SJCRH30 (cell line): ENCODE measurements around the gene SERPINA9. TPM values are rescaled to one million over a fixed set of nuclear protein-coding genes. Genes with fewer than 3 reads are reported as not detected.

ENCODE experiments used
- DNase-seq, 2 experiments: peaks; one replicate each; pipeline ENCODE4 v3.0.0-alpha.2; 2015 to 2020
- H3K27ac ChIP-seq: fragments of 250-450 bp; sonication (Bioruptor Pico); 2 replicates; pipeline ENCODE4 v1.5.1; 2020; ENCODE audit warnings: mild to moderate bottlenecking, moderate library complexity
- H3K27me3 ChIP-seq: fragments of 250-450 bp; sonication (Bioruptor Pico); 2 replicates; pipeline ENCODE4 v1.5.1; 2020; ENCODE audit warnings: mild to moderate bottlenecking, moderate library complexity
- H3K36me3 ChIP-seq: fragments of 250-450 bp; sonication (Bioruptor Pico); 2 replicates; pipeline ENCODE4 v1.5.1; 2020; ENCODE audit warnings: mild to moderate bottlenecking, moderate library complexity
- H3K4me1 ChIP-seq: fragments of 250-450 bp; sonication (Bioruptor Pico); 2 replicates; pipeline ENCODE4 v1.5.1; 2020; ENCODE audit warnings: mild to moderate bottlenecking, moderate library complexity
- H3K4me3 ChIP-seq: fragments of 250-450 bp; sonication (Bioruptor Pico); 2 replicates; pipeline ENCODE4 v1.5.1; 2020; ENCODE audit warnings: mild to moderate bottlenecking, moderate library complexity
- H3K9me3 ChIP-seq: fragments of 250-450 bp; sonication (Bioruptor Pico); replicated peaks from 2 replicates; pipeline ENCODE4 v1.5.1; 2020; ENCODE audit warnings: mild to moderate bottlenecking, moderate library complexity
- total RNA-seq: library from RNA; depleted of rRNA; stranded (reverse); fragments of >200 nt; shearing (Covaris generic); gene quantifications from 2 replicates; pipeline ENCODE4 v1.2.3, GENCODE V29; 2014

The SERPINA9 gene
- total RNA-seq, 1 experiment from 2014 or later, result not detected

GRCh38 chr14:94462219-94462551 lies 13.8 kb downstream of the SERPINA9 start:
- no peaks in the 10 kb centered on the region for H3K36me3 ChIP-seq
- no peak for DNase-seq

GRCh38 chr14:94461526-94462218 lies 14.3 kb downstream of the SERPINA9 start:
- Histone ChIP-seq H3K27ac (no peak overlapping the region), H3K9me3 (no peaks in the 10 kb centered on the region), H3K4me1 (no peaks in the 10 kb centered on the region), H3K27me3 (no peaks in the 10 kb centered on the region), H3K4me3 (no peak overlapping the region), H3K36me3 (no peaks in the 10 kb centered on the region)
- no peak for DNase-seq

More at GRCh38 chr14:94462219-94462551, 13.8 kb downstream of the SERPINA9 start:
- Histone ChIP-seq H3K4me1 (no peaks in the 10 kb centered on the region), H3K27ac (no peak overlapping the region), H3K4me3 (no peak overlapping the region), H3K9me3 (no peaks in the 10 kb centered on the region), H3K27me3 (no peaks in the 10 kb centered on the region)

GRCh38 chr14:94460631-94461416 lies 15.2 kb downstream of the SERPINA9 start:
- Histone ChIP-seq H3K4me1 (no peaks in the 10 kb centered on the region), H3K36me3 (no peaks in the 10 kb centered on the region), H3K27ac (no peak overlapping the region), H3K4me3 (no peak overlapping the region), H3K27me3 (no peaks in the 10 kb centered on the region), H3K9me3 (no peaks in the 10 kb centered on the region)
- no peak for DNase-seq

- H3K9me3 ChIP-seq, result no peaks in the 10 kb centered on the region
- DNase-seq, result peak in 1 of 2 experiments; percentile 10
- no peaks in the 10 kb centered on the region for H3K27me3 ChIP-seq
- no peaks in the 10 kb centered on the region for H3K4me1 ChIP-seq
- no peak overlapping the region for H3K27ac ChIP-seq
- H3K36me3 ChIP-seq, result no peaks in the 10 kb centered on the region
- H3K4me3 ChIP-seq, result no peak overlapping the region
These were observed 17.3 kb downstream of the SERPINA9 start for GRCh38 chr14:94458558-94459205.

- DNase-seq, result no peak
- no peaks in the 10 kb centered on the region for H3K9me3 ChIP-seq
- no peaks in the 10 kb centered on the region for H3K27me3 ChIP-seq
- H3K36me3 ChIP-seq, result no peaks in the 10 kb centered on the region
- H3K4me1 ChIP-seq, result no peaks in the 10 kb centered on the region
- H3K4me3 ChIP-seq, result no peak overlapping the region
- H3K27ac ChIP-seq, result no peak overlapping the region
These were observed 17.9 kb downstream of the SERPINA9 start for GRCh38 chr14:94458096-94458495.

GRCh38 chr14:94455928-94456327 lies 20.1 kb downstream of the SERPINA9 start:
- H3K4me1 ChIP-seq, result no peaks in the 10 kb centered on the region
- H3K27ac ChIP-seq, result no peak overlapping the region
- no peak overlapping the region for H3K4me3 ChIP-seq
- no peak for DNase-seq
- H3K36me3 ChIP-seq, result no peaks in the 10 kb centered on the region
- H3K27me3 ChIP-seq, result no peaks in the 10 kb centered on the region
- no peaks in the 10 kb centered on the region for H3K9me3 ChIP-seq

GRCh38 chr14:94451826-94452225 lies 24.2 kb downstream of the SERPINA9 start:
- DNase-seq, result no peak
- H3K27me3 ChIP-seq, result 0 out of 2 replicates have a peak, but pooled peaks cover 5% of the 10 kb centered on the region

GRCh38 chr14:94451091-94451771 lies 24.8 kb downstream of the SERPINA9 start:
- Histone ChIP-seq H3K4me1 (no peaks in the 10 kb centered on the region), H3K36me3 (no peaks in the 10 kb centered on the region), H3K27ac (no peak overlapping the region), H3K27me3 (0 out of 2 replicates have a peak, but pooled peaks cover 6% of the 10 kb centered on the region), H3K9me3 (no peaks in the 10 kb centered on the region), H3K4me3 (no peak overlapping the region)
- no peak for DNase-seq

More at GRCh38 chr14:94451826-94452225, 24.2 kb downstream of the SERPINA9 start:
- no peak overlapping the region for H3K4me3 ChIP-seq
- no peaks in the 10 kb centered on the region for H3K9me3 ChIP-seq
- H3K36me3 ChIP-seq, result no peaks in the 10 kb centered on the region
- no peaks in the 10 kb centered on the region for H3K4me1 ChIP-seq
- H3K27ac ChIP-seq, result no peak overlapping the region

- no peak for DNase-seq
- Histone ChIP-seq H3K36me3 (no peaks in the 10 kb centered on the region), H3K27ac (no peak overlapping the region), H3K4me1 (no peaks in the 10 kb centered on the region), H3K27me3 (0 out of 2 replicates have a peak, but pooled peaks cover 6% of the 10 kb centered on the region), H3K4me3 (no peak overlapping the region), H3K9me3 (no peaks in the 10 kb centered on the region)
These were observed 25.3 kb downstream of the SERPINA9 start for GRCh38 chr14:94450722-94451090.

GRCh38 chr14:94449930-94450329 lies 26.1 kb downstream of the SERPINA9 start:
- Histone ChIP-seq H3K9me3 (no peaks in the 10 kb centered on the region), H3K36me3 (no peaks in the 10 kb centered on the region), H3K27ac (no peak overlapping the region), H3K4me1 (no peaks in the 10 kb centered on the region), H3K4me3 (no peak overlapping the region), H3K27me3 (0 out of 2 replicates have a peak, but pooled peaks cover 6% of the 10 kb centered on the region)
- DNase-seq, result no peak

- Histone ChIP-seq H3K4me3 (no peak overlapping the region), H3K4me1 (no peaks in the 10 kb centered on the region), H3K27ac (no peak overlapping the region), H3K36me3 (no peaks in the 10 kb centered on the region), H3K9me3 (no peaks in the 10 kb centered on the region), H3K27me3 (0 out of 2 replicates have a peak, but pooled peaks cover 6% of the 10 kb centered on the region)
- DNase-seq, result no peak
These were observed 27.8 kb downstream of the SERPINA9 start for GRCh38 chr14:94448071-94448808.

- Histone ChIP-seq H3K4me1 (no peaks in the 10 kb centered on the region), H3K27ac (no peak overlapping the region), H3K4me3 (no peak overlapping the region), H3K9me3 (no peaks in the 10 kb centered on the region), H3K36me3 (no peaks in the 10 kb centered on the region), H3K27me3 (0 out of 2 replicates have a peak, but pooled peaks cover 6% of the 10 kb centered on the region)
- no peak for DNase-seq
These were observed 28.8 kb downstream of the SERPINA9 start for GRCh38 chr14:94447206-94447605.

- DNase-seq, result no peak
- no peaks in the 10 kb centered on the region for H3K4me1 ChIP-seq
- H3K4me3 ChIP-seq, result no peak overlapping the region
- no peak overlapping the region for H3K27ac ChIP-seq
- H3K27me3 ChIP-seq, result 0 out of 2 replicates have a peak, but pooled peaks cover 6% of the 10 kb centered on the region
- no peaks in the 10 kb centered on the region for H3K36me3 ChIP-seq
- H3K9me3 ChIP-seq, result no peaks in the 10 kb centered on the region
These were observed 29.9 kb downstream of the SERPINA9 start for GRCh38 chr14:94446126-94446525.

- Histone ChIP-seq H3K4me3 (no peak overlapping the region), H3K4me1 (no peaks in the 10 kb centered on the region), H3K36me3 (no peaks in the 10 kb centered on the region), H3K27me3 (0 out of 2 replicates have a peak, but pooled peaks cover 6% of the 10 kb centered on the region), H3K9me3 (no peaks in the 10 kb centered on the region), H3K27ac (no peak overlapping the region)
- no peak for DNase-seq
These were observed 31.0 kb downstream of the SERPINA9 start for GRCh38 chr14:94445003-94445402.
